NB4 (cell line): ENCODE data around the gene SCN8A.
"Not testable (repeated sequence)": the region's sequence is repeated elsewhere in the genome, so short reads cannot be mapped to it uniquely, and the experiment has no call there.

ENCODE experiments used
- DNase-seq: peaks from one replicate; pipeline ENCODE4 v3.0.0; 2010; ENCODE audit warnings: low read depth
- H3K4me3 ChIP-seq: one replicate; pipeline ENCODE4 v1.5.1; 2011; ENCODE audit warnings: mild to moderate bottlenecking, low read depth, low read length, moderate library complexity
- CTCF ChIP-seq: IDR thresholded peaks from one replicate; pipeline ENCODE4 v1.5.1; 2012; ENCODE audit warnings: low read depth, low read length
- MAX ChIP-seq: IDR thresholded peaks from 2 replicates; pipeline ENCODE4 v1.6.1; 2011; ENCODE audit warnings: low read depth, low read length
- MYC ChIP-seq: IDR thresholded peaks from 2 replicates; pipeline ENCODE4 v1.6.1; 2011; ENCODE audit warnings: low read depth, low read length
- POLR2A ChIP-seq: IDR thresholded peaks from 2 replicates; pipeline ENCODE4 v1.6.1; 2011; ENCODE audit warnings: mild to moderate bottlenecking; ENCODE audit not compliant: insufficient read length; ENCODE audit errors: extremely low read depth

Gene SCN8A

GRCh38 chr12:51636986-51637385 is 46.0 kb downstream of the SCN8A start:
- DNase-seq = no peak
- H3K4me3 ChIP-seq = no peak overlapping the region
- TF ChIP-seq MAX (no peak), POLR2A (no peak), MYC (no peak), CTCF (no peak)

- no peak overlapping the region for H3K4me3 ChIP-seq
- no peak for DNase-seq
- TF ChIP-seq POLR2A (no peak), CTCF (no peak), MYC (no peak), MAX (no peak)
Observed at GRCh38 chr12:51639361-51639760, 48.3 kb downstream of the SCN8A start.

- TF ChIP-seq CTCF (no peak), POLR2A (no peak), MAX (no peak), MYC (no peak)
- H3K4me3 ChIP-seq = no peak overlapping the region
- DNase-seq = no peak
Observed at GRCh38 chr12:51642286-51642685, 51.3 kb downstream of the SCN8A start.

DNA sequence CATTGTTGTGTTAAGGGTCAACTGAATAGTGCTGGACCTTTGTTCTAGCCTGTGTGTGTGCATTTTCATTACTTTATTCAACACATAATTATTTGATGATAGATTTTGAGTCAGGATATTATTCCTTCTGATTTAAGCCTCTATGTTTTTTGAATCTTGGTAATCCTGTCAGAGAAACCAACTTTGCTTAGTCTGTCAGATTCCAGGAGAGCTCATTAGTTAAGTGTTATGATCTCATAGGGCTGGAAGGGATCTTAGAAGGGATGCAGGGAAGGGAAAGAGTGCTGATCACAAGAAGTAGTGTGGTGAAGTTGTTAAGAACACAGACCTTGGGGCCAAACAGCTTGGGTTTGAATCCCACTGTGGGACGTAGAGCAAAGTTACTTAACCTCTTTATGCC is 52.9 kb downstream of the SCN8A start:
- no peak for TF ChIP-seq MYC
- no peak for TF ChIP-seq CTCF
- no peak for TF ChIP-seq MAX
- TF ChIP-seq POLR2A = no peak
- no peak overlapping the region for H3K4me3 ChIP-seq

GRCh38 chr12:51644691-51645090 is 53.7 kb downstream of the SCN8A start:
- H3K4me3 ChIP-seq, DNase-seq: not testable (repeated sequence)

More for the DNA sequence above, 52.9 kb downstream of the SCN8A start:
- no peak for DNase-seq

- H3K4me3 ChIP-seq = no peak overlapping the region
- TF ChIP-seq POLR2A (no peak), MYC (no peak), MAX (no peak), CTCF (no peak)
- no peak for DNase-seq
Observed at GRCh38 chr12:51645961-51646360, 54.9 kb downstream of the SCN8A start.
